COLO829 (cell line): ENCODE data around the gene SLC35B1.
"Not testable (repeated sequence)": the region's sequence is repeated elsewhere in the genome, so short reads cannot be mapped to it uniquely, and the experiment has no call there.

Source experiments
- DNase-seq: peaks from one replicate; pipeline ENCODE4 v3.0.0; 2012; ENCODE audit warnings: low spot score

SLC35B1 gene

DNA sequence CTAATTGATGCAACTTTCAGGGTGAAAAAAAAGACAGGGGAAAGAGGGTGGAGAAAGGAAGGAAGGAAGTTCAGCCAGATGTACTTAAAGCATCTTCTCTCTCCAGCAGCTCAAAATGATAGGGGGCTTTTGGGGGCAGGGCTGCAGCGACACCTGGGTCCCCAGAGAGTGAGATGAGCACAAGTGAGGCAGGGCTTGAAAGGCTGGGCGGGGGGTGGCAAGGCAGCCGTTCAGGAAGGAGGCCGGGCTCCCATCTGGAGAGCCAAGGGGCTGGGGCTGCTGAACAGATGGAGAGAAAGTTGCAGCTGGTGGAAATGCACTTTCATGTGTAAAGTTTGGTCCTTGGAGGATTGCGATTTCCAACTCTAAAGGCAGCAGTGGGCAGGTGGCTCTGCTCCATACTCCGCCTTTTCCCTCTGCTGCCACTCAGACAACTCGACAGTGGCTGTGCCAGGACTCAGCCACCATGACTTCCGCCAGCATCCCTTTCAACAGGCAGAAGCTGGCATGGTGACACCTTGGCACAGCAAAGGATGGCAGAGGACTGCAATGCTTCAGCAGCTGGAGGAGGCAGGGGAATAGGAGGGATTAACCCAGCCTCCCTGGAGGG, 7.7 kb downstream of the SLC35B1 start:
- no peak for DNase-seq

DNA sequence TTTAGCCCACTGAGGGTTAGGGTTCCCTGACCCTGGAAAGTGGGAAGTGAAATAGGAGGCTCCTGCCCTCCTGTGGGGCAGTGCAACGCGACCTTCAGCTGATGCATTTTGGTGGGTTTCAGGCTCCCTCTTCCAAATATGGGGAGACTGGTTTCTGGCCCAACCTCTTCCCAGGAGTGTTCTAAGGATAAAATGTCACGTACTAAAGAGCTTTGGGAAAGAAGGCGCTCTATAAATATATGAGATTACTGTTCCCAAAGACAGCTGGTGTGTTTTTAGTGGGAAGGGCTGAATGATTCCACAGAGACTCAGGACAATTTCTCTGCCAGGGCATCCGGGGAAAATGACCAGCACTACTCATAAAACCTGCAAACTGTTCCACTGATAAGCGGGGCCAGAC, 9.8 kb downstream of the SLC35B1 start:
- no peak for DNase-seq

DNA sequence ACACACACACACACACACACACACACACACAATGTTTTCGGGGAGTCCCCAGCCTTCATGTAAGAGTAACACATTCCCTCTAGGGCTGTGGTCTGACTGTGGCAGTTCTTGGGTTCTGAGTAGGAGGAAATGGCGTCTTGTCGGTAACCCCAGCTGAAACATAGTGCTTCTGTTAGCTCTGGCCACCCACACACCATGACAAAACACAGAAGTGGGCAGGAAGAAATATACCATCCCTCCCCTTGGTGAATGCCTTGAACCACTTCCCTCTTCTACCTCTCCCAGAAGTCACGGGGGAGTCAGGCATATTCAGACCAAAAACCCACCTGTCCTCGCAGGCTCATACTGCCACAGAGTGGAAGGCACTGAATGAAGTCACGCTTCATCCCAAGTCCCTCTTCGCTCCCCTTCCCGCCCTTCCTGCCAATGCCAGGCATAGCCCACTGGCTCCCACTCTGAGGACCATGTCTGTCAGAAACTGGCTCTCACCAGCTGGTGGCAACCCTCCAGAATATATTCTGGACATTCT, 11.5 kb downstream of the SLC35B1 start:
- DNase-seq: no peak

DNA sequence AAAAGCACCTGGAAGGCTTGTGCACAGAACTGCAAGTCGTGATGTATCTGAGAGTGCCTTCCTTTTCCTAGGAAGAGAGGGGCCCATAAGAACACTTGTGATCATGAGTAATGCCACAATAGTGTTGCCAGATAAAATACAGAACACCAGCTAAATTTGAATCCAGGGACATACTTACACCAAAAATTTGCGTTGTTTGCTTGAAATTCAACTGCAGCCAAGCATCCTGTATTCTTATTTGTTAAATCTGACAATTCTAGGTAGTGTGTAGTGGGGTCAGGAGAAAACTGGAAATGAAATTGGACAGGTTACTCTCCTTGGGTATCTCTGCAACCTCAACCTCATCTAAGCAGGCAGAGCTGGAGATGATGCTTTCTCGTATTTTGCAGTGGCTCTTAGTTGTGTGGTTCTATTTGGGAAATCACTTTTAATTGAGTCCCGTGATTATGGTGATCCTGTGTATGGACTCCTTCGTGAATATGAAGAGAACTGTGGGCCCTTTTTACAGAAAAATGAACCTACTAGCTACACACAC, 12.0 kb downstream of the SLC35B1 start:
- DNase-seq: no peak

DNA sequence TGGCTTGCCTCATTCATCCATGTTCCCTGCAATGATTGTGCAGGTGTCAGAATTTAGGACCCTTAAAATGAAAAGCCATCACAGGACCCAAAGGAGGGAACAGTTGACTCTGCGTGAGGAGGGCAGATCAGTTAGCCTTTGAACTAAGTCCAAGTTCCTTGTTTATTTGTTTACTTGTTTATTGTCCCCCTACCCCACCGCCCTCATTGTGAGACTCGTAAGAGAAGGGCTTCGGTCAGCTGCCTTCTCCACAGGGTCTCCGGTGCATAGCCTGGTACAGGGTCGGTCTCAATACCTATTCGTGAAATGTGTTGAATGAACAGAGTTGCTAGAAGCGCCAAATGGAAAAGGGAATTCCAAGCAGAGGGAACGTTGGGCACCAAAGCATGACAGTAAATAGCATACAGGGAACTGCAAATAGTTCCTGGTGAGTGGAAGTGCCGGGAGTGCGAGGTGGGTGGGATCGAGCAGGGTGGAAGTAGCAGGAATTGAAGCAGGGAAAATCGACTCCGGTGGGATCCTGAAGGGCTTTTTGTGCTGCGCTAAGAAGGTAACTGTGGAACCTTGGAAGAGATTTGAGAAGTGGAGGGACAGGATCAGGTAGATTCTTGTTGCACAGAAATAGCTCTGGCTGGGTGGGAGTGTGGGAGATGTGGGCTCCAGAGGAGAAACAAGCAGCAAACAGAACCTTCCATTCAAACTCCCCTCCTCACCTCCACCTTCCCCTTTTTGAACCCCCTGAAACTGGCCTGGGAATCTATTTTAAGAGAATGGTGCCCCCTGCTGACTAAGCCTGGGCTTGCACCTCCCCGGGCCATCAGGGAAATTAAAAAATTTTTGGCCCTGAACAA, 12.7 kb downstream of the SLC35B1 start:
- DNase-seq: peak; percentile 42

DNA sequence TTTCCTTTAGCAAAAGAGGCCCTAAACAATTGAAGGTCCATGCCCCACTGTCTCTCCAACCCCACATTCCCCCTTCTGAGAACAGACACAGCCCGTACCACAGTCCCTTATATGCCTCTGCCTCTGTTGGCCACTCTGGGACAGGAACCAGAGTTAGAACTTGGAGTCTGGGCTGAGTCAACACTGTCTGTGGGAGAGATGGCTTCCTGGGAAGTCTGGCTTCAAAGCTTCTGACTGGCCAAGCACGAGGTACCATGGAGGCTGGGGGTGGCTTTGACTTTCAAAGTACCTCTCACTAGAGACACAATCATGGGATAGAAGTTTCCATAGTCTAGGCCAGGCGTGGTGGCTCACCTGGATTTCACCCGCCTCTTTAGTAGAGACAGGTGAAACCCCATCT, 15.0 kb downstream of the SLC35B1 start:
- no peak for DNase-seq

DNA sequence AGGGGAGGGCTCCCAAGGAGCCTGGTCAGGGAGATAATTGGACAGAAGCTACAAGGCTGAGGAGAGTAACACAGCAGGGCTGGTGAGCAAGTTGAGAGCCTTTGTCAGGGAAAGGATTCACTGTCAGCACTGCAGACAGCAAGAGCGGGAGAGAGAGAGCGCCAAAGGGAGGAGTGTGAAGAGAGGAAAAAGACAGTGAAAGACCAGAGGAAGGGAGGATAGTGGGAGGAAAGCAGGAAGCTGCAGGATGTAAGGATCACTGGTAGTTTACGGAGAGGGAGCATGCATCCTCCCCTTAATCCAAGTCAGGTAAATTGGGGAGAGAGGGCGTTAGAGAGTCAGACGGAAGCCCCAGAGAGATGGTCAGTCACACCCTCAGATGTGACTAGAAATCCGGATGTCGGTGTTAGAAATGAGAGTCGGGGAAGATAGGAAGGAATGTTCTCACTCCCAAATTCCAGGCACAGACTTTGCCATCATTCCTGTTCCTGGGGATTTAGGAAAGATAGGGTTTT, 16.0 kb downstream of the SLC35B1 start:
- no peak for DNase-seq

DNA sequence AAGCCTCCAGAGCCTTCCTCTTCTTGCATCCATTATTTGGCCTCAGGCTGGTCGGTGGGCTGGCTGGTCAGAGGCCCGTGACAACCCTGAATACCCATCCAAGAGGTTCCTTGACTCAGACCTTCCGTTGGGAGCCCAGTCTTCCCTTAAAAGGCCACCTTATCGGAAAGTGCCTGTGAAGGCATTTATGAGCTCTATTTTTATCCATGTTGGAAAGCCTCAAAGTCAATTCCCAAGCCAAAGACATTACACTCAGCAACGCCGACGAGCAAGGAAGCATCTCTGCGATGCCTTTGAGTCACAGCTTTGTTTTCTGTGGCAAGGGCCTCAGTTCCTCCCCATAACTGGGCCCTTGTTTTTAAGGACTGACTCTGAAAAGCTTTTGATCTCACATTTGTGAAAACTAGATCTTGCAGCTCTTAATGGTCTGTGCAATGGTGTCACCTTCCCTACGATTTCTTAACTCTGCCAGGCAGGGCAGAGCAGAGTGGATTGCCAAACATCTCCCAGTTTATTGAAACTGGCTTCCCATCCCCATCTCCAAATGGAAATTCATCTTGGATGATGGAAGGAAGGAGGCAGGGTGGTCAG, 16.6 kb downstream of the SLC35B1 start:
- DNase-seq: no peak

DNA sequence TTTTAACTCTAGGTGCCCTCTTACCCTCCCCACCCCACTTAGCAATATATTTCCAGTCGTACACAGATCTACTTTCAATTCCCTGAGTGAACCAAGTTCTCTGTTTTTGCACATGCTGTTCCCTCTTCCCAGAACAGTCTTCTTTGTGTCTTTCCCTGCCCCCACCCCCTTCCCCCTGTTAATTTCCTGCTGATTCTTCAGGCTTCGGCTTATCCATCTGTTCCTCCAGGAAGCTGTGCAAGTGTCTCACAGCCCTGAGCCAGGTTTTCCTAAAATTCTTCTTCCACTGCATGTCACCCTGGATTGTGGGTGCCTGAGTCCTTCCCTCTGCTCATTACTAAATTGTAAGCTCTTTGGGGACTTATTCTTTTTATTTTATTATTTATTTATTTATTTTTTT, 17.5 kb downstream of the SLC35B1 start:
- DNase-seq: no peak

DNA sequence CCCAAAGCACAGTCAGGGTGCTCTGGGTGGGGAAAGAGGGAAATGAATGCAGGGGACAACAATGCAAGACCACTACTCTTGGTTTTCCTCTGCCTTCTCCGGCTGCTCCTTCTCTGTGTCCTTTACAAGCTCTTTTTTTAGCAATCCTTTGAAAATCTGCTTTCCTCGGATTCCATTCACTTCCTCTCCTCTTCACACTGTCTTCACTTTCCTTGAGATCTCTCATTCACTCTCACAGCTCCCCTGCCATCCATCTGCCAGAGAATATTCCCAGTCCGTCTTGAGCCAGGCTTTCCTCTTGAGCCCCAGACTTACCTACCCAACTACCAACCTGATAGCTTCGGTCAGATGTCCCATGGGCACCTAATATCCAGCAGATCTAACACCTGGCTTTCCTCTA, 18.9 kb downstream of the SLC35B1 start:
- no peak for DNase-seq

DNA sequence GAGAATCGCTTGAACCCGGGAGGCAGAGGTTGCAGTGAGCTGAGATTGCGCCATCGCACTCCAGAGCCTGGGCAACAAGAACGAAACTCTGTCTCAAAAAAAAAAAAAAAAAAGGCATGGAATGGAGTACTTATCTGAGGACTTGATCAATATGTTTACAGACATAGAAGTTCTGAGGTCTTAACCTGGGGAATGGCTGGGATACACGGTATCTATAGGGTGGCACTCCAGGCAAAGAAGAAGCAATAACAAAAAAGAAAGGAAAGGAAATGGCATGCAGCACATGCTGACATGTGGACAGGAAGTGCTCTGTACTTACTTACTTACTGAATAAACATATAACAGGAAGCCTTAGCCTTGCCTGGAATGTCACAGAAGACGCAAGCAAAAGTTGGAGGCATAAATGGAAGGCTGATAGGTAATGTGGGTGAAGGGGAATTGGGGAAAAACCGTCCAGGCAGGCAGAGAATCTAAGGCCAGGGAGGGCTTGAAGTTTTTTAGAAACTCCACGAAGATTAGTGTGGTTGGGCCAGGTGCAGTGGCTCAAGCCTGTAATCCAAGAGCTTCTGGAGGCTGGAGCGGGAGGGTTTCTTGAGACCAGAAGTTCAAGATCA, 19.8 kb downstream of the SLC35B1 start:
- DNase-seq: no peak

DNA sequence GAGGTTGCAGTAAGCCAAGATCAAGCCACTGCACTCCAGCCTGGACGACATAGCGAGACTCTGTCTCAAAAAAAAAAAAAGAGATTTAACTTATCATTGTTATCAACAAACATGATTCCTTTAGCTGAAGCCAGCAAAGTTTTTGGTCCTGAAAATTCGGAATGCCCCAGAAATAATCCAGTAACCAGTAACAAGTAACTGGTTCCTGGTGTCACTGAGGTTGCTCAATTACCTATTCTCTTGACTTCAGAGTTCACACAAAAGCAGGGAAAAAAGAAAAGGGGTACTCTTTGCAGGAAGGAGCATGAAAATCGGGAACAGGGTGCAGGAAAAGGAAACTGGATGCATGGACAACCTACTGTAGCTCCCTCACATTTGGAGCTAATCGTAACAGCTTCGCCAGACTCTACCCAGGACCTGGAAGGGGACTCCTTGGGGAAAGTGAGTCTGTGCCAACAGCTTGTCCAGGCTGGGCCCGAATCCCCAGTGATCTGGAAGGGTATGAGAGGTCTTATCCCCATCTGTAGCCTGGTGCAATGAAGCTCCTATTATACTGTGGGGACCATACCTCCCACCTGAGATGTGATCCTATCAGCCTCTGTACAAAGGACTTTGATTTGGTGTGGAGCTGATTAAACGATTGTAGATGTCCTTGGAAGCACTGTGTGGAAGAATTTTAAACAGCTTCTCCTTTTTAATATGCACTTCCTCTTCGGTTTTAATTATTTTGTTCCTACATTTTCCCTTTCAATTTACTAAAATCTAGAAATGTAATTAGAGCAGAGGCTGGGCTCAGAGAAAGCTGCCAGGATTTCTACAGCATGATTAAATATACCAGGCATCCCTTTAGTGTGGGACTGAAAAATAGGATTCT, 26.4 kb downstream of the SLC35B1 start:
- no peak for DNase-seq

DNA sequence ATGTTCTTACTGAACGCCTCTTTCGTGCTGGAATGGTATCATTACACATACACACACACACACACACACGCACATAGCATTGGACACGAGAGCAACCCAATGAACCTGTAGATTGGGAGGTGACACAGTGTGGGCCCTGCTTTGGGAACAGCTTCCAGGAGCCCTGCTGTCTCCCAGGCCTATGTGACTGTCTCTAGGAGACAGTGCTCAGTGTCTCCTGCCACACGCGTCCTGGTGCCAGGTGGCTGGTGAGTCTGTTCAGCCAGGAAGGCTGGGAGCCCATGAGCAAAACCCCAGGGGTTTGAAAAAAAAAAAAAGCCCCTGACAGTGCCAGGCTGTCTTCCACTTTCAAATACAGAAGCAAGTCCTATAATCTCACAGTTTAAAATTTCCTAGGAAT, 27.4 kb downstream of the SLC35B1 start:
- DNase-seq: no peak

DNA sequence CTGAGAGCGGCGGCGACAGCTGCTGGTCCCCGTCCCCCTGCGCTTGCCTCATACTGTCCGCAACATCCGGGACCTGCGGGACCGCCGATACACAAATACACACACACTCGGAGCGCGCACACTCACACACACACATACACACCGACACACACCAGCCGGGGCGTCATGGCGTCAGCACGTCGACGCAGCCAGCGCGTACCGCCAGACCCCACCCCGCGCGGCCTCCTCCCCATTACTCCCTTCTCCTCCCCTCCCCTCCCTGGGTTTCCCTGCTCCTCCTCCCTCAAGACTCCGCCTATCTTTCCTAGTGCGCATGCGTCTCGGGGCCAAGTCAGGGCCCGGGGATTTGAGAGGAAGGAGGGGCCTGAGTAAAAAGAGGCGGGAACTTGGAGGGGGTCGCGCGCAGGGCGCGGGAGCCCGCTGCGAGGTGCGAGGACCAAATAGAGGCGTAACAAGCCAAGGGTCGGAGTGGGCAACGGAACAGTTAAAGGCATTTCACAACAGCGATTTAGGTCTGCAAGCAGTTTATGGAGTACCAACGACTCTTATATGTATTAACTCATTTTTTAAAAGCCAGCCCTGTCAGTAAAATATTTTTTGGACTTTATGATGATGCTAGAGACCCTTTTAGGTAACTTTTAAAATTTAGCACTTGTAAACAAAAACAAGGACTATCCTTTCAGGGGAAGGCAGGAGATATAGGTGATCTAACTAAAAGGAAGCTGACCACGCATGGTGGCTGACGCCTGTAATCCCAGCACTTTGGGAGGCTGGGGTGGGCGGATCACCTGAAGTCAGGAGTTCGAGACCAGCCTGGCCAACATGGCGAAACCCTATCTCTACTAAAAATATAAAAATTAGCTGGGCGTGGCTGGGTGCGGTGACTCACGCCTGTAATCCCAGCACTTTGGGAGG, 29.6 kb downstream of the SLC35B1 start, which contains the start of gene SPOP:
Gene SPOP, minus strand, starts transcription at position 165 of the 915 bp plus-strand sequence. CDS start 55,287 bp downstream, outside the sequence.
- DNase-seq: peak; percentile 99

DNA sequence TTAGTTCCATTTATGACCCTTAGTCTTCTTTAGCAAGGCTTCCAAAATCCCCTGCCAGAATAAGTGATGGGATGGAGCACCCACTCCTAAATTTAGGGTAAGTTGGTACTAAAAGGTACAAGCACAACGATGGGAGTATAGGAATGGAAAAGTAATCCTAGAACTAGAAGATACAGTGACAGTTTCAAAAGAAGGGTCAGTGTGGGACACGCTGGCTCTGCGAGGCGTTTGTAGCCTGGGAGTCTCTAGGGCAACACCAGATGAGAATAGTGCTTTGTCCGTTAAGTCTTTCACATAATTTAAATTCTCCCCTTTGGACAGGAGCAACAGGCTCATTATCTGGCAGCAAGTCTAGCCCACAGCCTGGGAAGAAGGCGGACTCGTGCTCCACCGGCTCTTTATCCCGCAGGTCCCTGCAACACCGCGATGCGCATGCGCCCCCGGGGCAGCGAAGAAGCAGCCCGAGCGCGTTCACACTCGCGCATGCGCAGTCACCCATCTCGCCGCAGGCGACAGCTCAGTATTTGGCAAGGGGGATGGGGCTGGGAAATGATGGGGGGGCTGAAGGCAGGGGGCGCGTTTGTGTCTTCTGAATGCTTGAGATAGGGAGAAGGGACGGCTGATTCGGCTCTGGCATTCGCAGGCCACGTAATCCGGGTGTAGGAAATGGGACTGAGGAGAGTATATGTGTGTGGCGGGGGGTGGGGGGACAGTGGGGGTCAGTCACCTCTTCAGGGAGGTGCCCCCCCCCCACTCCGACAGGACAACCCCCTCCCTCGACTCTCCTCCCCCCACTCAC, 30.4 kb downstream of the SLC35B1 start:
- peak; percentile 99 for DNase-seq

DNA sequence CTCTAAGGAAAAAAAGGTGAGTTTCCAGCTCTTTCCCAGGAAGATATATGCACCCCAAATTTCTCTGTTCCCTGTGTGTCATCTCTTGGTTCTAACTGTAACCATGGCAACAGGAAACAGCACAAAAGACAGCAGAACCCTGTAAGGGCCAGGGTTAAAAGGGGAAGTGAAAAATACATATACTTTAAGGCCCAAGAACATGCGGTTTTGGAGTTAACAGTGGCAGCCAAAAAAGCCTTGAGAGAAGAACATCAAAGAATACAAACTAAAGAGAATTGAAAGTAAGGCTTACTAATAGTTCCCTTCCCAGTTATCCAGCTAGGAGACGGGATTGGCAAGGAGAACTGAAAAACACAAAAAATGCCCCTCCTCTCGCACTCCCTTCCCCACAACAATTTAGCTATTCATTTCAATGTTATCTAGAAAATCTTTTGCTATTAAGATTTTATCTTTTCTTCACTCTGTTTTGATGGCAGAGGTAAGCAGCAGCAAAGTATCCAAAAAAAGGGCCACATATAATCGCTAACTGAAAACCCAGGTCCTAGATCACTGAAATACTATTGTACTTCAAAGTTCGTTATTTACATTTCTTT, 31.4 kb downstream of the SLC35B1 start:
- no peak for DNase-seq

DNA sequence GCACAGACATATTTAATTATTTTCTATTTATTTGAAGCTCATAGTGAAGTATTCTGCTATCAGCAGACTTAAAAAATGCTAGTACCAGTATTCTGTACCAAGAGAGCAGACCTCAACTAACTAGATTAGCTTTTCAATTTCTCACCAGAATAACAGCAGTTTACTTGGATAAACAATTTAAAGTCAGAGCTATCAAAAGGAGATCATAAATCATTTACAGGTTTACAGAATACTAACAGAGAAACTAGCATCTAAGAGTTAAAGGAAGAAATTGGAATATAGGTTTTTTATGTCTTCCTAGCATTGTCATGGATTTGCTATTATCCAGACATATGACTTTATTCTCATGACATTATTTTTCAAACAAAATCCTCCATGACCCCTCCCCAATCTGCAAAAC, 33.3 kb downstream of the SLC35B1 start:
- no peak for DNase-seq

DNA sequence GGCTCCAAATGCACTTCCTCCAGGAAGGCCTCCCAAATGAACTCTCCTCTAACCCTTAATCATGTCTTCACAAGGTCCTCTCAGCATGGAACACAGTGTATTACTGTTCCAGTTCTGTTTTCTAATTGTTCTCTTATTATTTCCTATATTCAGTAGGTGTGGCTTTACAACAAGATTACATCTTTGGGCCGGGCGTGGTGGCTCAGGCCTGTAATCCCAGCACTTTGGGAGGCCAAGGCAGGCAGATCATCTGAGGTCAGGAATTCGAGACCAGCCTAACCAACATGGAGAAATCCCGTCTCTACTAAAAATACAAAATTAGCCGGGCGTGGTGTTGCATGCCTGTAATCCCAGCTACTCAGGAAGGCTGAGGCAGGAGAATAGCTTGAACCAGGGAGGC, 34.1 kb downstream of the SLC35B1 start:
- not testable (repeated sequence) for DNase-seq

DNA sequence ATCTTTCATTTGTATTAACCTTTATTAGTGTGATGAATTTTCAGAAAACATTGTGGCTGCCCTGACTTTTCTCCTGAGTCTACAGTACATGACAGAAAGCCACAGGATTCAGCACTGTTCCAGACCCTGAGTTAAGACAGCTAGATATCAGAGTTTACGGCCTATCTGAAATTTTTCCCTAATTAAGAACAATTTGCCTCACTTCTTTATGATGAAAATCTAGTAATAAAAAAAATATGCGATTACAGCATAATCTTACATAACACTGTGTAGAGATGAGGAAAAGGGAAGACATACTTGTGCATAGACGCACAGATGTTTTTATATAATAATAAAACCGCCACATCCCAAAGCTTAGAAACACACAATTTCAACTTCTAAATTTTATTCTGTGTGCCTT, 37.1 kb downstream of the SLC35B1 start:
- DNase-seq: no peak
